Glutamatergic neuron (in vitro differentiated cells): ENCODE measurements around the gene DDX10. TPM values are rescaled to one million over a fixed set of nuclear protein-coding genes. Genes with fewer than 3 reads are reported as not detected.

Experiments
- DNase-seq: peaks from one replicate; pipeline ENCODE4 v3.0.0; 2022
- H3K27ac Mint-ChIP-seq: one replicate; pipeline ENCODE4 v1.8.0; 2020; ENCODE audit warnings: mild to moderate bottlenecking, mixed read lengths, inconsistent platforms; ENCODE audit not compliant: unreplicated experiment
- H3K27me3 Mint-ChIP-seq: one replicate; pipeline ENCODE4 v1.8.0; 2020; ENCODE audit warnings: mild to moderate bottlenecking, moderate library complexity, mixed read lengths, inconsistent platforms; ENCODE audit not compliant: unreplicated experiment
- H3K36me3 Mint-ChIP-seq: one replicate; pipeline ENCODE4 v1.8.0; 2020; ENCODE audit warnings: mild to moderate bottlenecking, mixed read lengths, inconsistent platforms; ENCODE audit not compliant: unreplicated experiment
- H3K4me1 Mint-ChIP-seq: one replicate; pipeline ENCODE4 v1.8.0; 2020; ENCODE audit warnings: mild to moderate bottlenecking, low read depth, mixed read lengths, inconsistent platforms; ENCODE audit not compliant: unreplicated experiment
- H3K4me3 Mint-ChIP-seq: one replicate; pipeline ENCODE4 v1.8.0; 2020; ENCODE audit warnings: mild to moderate bottlenecking, mixed read lengths, inconsistent platforms; ENCODE audit not compliant: unreplicated experiment
- H3K9me3 Mint-ChIP-seq: one replicate; pipeline ENCODE4 v1.8.0; 2020; ENCODE audit warnings: mild to moderate bottlenecking, moderate library complexity, mixed read lengths, inconsistent platforms; ENCODE audit not compliant: unreplicated experiment
- CTCF ChIP-seq: fragments of 200-600 bp; sonication (generic); IDR thresholded peaks from one replicate; pipeline ENCODE4 v1.5.0; 2021; ENCODE audit not compliant: partially characterized antibody, unreplicated experiment
- total RNA-seq: library from RNA; stranded (reverse); fragmentation: NEBNext Ultra II Directional; extraction: Animal tissue kit (Norgen Biotek cat#: 25700); gene quantifications from one replicate; pipeline ENCODE4 v1.2.1, GENCODE V29; 2021; ENCODE audit not compliant: unreplicated experiment

Gene DDX10
- total RNA-seq, 1 donor from 2014 or later = 18.8 TPM

DNA sequence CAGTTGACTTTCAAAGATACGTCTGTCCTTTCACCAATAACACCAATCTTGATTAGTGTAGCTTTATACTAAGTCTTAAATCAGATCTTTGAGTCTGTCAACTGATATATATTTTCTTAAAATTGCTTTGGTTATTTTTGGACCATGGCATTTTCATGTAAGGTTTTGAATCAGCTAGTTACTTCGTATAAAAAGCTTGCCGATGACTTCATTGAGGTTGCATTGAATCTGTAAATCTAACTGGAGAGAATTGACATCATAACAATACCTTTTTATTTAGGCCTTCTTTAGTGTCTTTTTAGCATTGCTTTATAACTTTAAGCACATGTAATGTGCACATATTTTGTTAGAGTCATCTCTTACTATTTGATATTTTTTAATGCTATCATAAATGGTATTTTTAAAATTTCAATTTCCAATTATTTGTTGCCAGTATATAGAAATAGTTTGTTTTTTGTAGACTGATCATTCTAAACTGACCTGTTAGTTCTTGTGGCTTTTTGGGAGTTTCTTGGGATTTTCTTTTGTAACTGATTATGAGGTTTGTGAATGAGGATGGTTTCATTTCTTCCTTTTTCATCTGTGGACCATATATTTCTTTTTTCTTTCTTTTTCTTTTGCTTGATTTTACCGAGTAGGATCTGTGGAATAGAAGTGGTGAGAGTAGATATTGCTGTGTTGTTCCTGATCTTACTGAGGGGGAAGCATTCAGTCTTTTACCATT lies 61.4 kb downstream of the DDX10 start:
- Mint-ChIP-seq H3K27ac (no peak overlapping the region), H3K4me3 (no peak overlapping the region)
- no peak for TF ChIP-seq CTCF

DNA sequence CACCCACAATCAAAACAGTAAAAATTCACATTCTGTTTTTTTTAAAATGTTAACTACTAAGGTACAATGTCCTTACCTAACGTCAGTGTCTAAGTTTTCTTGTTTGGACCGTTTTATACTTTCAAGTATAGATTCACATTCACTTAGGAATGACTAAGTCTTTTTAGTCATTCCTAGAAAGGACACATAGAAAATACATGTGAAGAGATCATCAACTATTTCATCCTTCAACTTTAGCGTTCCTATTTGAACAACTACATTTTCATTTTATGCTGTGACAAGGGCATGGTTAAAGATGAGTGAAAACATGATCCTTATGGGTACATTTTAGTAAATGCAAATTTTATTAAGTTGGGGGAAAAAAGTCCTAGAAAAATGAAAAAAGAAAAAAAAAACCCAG lies 62.8 kb downstream of the DDX10 start:
- H3K4me1 Mint-ChIP-seq = peaks cover 3% of the 10 kb centered on the region
- no peak for DNase-seq
- H3K9me3 Mint-ChIP-seq = peaks cover 2% of the 10 kb centered on the region
- H3K27me3 Mint-ChIP-seq = no peaks in the 10 kb centered on the region
- no peak overlapping the region for H3K4me3 Mint-ChIP-seq
- peaks cover 6% of the 10 kb centered on the region for H3K36me3 Mint-ChIP-seq
- TF ChIP-seq CTCF = no peak
- H3K27ac Mint-ChIP-seq = no peak overlapping the region

More for the DNA sequence above, 61.4 kb downstream of the DDX10 start:
- H3K9me3 Mint-ChIP-seq = no peaks in the 10 kb centered on the region
- no peaks in the 10 kb centered on the region for H3K4me1 Mint-ChIP-seq
- no peak for DNase-seq
- H3K36me3 Mint-ChIP-seq = peaks cover 6% of the 10 kb centered on the region
- no peaks in the 10 kb centered on the region for H3K27me3 Mint-ChIP-seq

DNA sequence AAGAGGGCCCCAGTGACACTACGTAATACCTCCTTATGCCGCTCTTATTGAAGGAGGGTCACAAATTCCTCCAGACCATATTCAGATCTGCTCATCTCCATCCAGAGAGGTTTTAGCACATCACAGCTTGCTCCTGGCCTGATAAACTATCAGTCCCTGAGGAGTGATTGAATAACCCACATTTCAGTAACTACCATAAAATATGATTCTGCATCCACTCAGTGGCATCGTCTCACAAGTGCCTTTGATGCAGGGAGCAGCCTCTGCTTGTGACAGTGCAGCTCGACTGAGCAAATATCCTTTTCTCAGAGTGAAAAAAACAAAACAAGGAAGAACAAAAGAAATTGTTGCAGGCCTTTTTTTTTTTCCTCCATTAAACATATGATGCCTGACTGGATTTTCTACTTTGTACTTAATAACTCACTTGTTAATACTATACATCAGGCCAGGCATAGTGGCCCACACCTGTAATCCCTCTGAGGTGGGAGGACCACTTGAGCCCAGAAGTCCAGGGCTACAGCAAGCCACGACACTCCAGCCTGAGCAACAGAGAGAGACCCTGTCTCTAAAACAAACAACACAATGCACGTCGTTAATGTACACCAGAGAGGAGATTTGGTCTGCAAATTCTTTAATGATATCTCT lies 64.5 kb downstream of the DDX10 start:
- no peak for DNase-seq
- Mint-ChIP-seq H3K9me3 (peaks cover 2% of the 10 kb centered on the region), H3K36me3 (peaks cover 6% of the 10 kb centered on the region), H3K27me3 (no peaks in the 10 kb centered on the region), H3K4me1 (peaks cover 3% of the 10 kb centered on the region), H3K27ac (no peak overlapping the region), H3K4me3 (no peak overlapping the region)
- no peak for TF ChIP-seq CTCF

DNA sequence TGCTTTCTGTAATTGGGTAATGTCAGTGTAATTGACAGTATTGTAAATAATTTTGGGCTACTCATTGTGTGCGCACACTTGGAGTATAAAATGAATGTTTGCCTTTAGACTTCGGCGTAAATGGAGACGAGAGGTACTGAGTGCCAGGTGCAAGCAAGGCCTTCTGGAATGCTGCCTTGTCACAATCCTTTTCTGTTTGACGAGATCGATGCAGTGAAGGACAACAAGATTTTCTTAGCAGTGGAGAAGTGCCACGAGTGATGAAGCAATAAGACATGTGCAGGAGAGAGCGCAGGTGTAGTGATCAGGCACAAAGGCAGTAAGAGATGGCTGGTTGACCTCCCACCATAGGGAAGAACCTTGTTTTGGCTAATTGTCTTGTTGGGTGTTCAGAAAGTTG lies 67.5 kb downstream of the DDX10 start:
- Mint-ChIP-seq H3K27ac (no peak overlapping the region), H3K9me3 (peaks cover 2% of the 10 kb centered on the region), H3K4me3 (no peak overlapping the region), H3K36me3 (no peaks in the 10 kb centered on the region), H3K27me3 (peaks cover 2% of the 10 kb centered on the region), H3K4me1 (peaks cover 3% of the 10 kb centered on the region)
- TF ChIP-seq CTCF = no peak
- DNase-seq = no peak

GRCh38 chr11:108733479-108734116 lies 68.7 kb downstream of the DDX10 start:
- Mint-ChIP-seq H3K36me3 (no peaks in the 10 kb centered on the region), H3K9me3 (peaks cover 2% of the 10 kb centered on the region), H3K4me1 (peaks cover 3% of the 10 kb centered on the region), H3K4me3 (no peak overlapping the region), H3K27ac (no peak overlapping the region), H3K27me3 (peaks cover 2% of the 10 kb centered on the region)
- TF ChIP-seq CTCF = no peak
- DNase-seq = no peak
